Transverse colon (tissue), 4 donors: ENCODE measurements around the gene TNNI2. TPM values are rescaled to one million over a fixed set of nuclear protein-coding genes. Genes with fewer than 3 reads are reported as not detected.

Source experiments
- DNase-seq: peaks from one replicate; pipeline ENCODE4 v3.0.0-alpha.2; 2019
- H3K27ac ChIP-seq, 4 donors: fragments of 200-600 bp; sonication (generic); 2 replicates each; pipeline ENCODE4 v1.5.1; 2016 to 2018; ENCODE audit warnings: inconsistent platforms in 4 of 4
- H3K27me3 ChIP-seq: fragments of 200-600 bp; sonication (generic); 2 replicates; pipeline ENCODE4 v1.5.1; 2017; ENCODE audit warnings: inconsistent platforms
- H3K36me3 ChIP-seq, 4 donors: fragments of 200-600 bp; sonication (generic); 2 replicates each; pipeline ENCODE4 v1.5.1; 2017 to 2019; ENCODE audit warnings: inconsistent platforms in 4 of 4
- H3K4me1 ChIP-seq, 4 donors: fragments of 200-600 bp; sonication (generic); 2 replicates each; pipeline ENCODE4 v1.5.1; 2017 to 2020; ENCODE audit warnings: inconsistent platforms in 4 of 4
- H3K4me3 ChIP-seq, 4 donors: fragments of 200-600 bp; sonication (generic); 1 replicate in 1 of 4; 2 replicates in 3 of 4; pipeline versions ENCODE4 v1.5.1 to v1.6.1; 2017 to 2019; ENCODE audit warnings: inconsistent platforms in 4 of 4
- H3K9me3 ChIP-seq, 2 donors: fragments of 200-600 bp; sonication (generic); 2 replicates each; pipeline ENCODE4 v1.5.1; 2017 to 2019; ENCODE audit warnings: inconsistent platforms in 2 of 2
- EP300 ChIP-seq: sonication (generic); formaldehyde crosslinking; IDR thresholded peaks from one replicate; pipeline ENCODE4 v1.6.1; 2017; ENCODE audit warnings: antibody characterized with exemption, low read depth
- POLR2A ChIP-seq: fragments of 450-650 bp; IDR thresholded peaks from one replicate; pipeline ENCODE4 v1.6.1; 2016; ENCODE audit warnings: antibody characterized with exemption, mild to moderate bottlenecking, moderate library complexity
- POLR2AphosphoS5 ChIP-seq, 3 donors: sonication (generic); formaldehyde crosslinking; IDR thresholded peaks; one replicate each; pipeline ENCODE4 v1.6.1; 2016; ENCODE audit warnings: antibody characterized with exemption in 3 of 3
- WGBS, 2 donors: methylation state at CpG; one replicate each; pipeline ENCODE4 v1.1.5; 2018; ENCODE audit warnings: low coverage in 1 of 2; 5-methylcytosine and 5-hydroxymethylcytosine counted together
- in situ Hi-C, 4 donors: fragments of 200-750 bp; cut with MboI; loops; one replicate each; pipeline versions ENCODE4 v1.15.0 to v1.15.1; 2017; ENCODE audit warnings: low sequenced_read_pairs in 3 of 4, low pct_ligation_motif_present in 1 of 4, low pct_unique_long_range_greater_than_20kb in 1 of 4
- intact Hi-C: fragments of 100-400 bp; cut with DNase I; formaldehyde crosslinking; loops from one replicate; pipeline ENCODE4 v1.15.1; 2023; ENCODE audit warnings: low total_unique reads
- total RNA-seq, 4 donors: library from RNA; depleted of rRNA; stranded (reverse); fragments of >200 nt; gene quantifications; one replicate each; pipeline ENCODE4 v1.1.0, GENCODE V29; 2016
- TF ChIP-seq, protein P1 (sequence below), 5 experiments: fragments of 200-600 bp in 3 of 5; fragments of 450-650 bp in 2 of 5; sonication (generic) in 3 of 5; IDR thresholded peaks; 1 replicate in 2 of 5; 2 replicates in 3 of 5; pipeline ENCODE4 v1.5.1; 2016 to 2017; ENCODE audit warnings: antibody characterized with exemption in 5 of 5, inconsistent platforms in 3 of 5, mild to moderate bottlenecking in 2 of 5, moderate library complexity in 1 of 5

The TNNI2 gene
- total RNA-seq, 4 donors from 2014 or later = 3.5 to 35.9 TPM; not detected in 2

DNA sequence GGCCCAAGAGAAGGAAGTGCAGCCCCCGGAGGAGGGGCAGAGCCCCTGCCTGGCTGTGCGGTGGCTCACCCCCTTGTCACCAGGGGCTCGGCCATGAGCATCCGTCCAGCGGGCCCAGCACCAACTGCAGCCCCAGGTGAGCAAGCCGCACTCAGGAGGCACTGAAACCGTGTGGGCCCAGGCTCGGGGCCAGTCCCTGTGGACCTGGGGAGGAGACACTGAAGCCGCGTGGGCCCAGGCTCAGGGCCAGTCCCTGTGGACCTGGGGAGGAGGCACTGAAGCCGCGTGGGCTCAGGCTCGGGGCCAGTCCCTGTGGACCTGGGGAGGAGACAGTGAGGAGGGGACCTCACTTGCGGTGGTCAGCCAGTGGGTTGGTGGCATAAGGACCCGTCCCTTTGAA lies 28.0 kb downstream of the TNNI2 start:
- Histone ChIP-seq H3K9me3 (no peaks in the 10 kb centered on the region), H3K4me1 (peaks cover 25 to 52% (median 35%) of the 10 kb centered on the region in 4 donors), H3K27ac (no peak overlapping the region), H3K27me3 (no peaks in the 10 kb centered on the region), H3K4me3 (no peak overlapping the region), H3K36me3 (no peaks in the 10 kb centered on the region)
- WGBS, 2 donors = 77% methylated on average over 12 of the region's 15 CpGs; no CpG with 5 or more reads in 1 of the 2 donors
- DNase-seq = no peak
- in situ Hi-C loops = no loop called here
- TF ChIP-seq POLR2A (no peak), EP300 (no peak), POLR2AphosphoS5 (IDR thresholded peaks at IDR 0.05) (no peak)
- TF ChIP-seq, protein P1, sequence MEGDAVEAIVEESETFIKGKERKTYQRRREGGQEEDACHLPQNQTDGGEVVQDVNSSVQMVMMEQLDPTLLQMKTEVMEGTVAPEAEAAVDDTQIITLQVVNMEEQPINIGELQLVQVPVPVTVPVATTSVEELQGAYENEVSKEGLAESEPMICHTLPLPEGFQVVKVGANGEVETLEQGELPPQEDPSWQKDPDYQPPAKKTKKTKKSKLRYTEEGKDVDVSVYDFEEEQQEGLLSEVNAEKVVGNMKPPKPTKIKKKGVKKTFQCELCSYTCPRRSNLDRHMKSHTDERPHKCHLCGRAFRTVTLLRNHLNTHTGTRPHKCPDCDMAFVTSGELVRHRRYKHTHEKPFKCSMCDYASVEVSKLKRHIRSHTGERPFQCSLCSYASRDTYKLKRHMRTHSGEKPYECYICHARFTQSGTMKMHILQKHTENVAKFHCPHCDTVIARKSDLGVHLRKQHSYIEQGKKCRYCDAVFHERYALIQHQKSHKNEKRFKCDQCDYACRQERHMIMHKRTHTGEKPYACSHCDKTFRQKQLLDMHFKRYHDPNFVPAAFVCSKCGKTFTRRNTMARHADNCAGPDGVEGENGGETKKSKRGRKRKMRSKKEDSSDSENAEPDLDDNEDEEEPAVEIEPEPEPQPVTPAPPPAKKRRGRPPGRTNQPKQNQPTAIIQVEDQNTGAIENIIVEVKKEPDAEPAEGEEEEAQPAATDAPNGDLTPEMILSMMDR (IDR thresholded peaks at IDR 0.05) = no peak
- intact Hi-C loops = no loop called here

DNA sequence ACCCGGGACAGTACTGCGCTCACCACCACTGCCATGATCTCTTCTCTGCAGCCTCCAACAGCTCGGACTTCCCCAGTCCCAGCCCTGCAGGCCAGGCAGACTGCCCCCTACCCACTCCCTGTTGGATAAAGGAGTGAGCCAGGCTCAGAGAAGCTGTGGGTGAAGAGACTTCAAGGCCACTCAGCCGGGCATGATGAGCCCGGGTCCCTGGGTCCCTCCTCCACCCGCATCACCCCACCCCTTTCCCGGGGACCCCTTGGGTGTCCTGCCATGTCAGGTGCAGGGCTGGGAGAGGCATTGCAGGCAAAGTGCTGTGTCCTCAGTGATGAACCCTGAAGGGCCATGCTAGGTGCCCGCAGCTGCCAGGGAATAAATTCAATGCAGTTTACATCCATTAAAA lies 28.6 kb downstream of the TNNI2 start:
- in situ Hi-C loops = no loop called here
- TF ChIP-seq POLR2A (no peak), POLR2AphosphoS5 (IDR thresholded peaks at IDR 0.05) (no peak), EP300 (no peak)
- TF ChIP-seq, protein P1 (IDR thresholded peaks at IDR 0.05) = no peak
- Histone ChIP-seq H3K9me3 (no peaks in the 10 kb centered on the region), H3K4me1 (peaks cover 25 to 52% (median 35%) of the 10 kb centered on the region in 4 donors), H3K4me3 (no peak overlapping the region), H3K27ac (peak overlapping the region in 1 of 4 donors; percentile 69), H3K36me3 (no peaks in the 10 kb centered on the region), H3K27me3 (no peaks in the 10 kb centered on the region)
- 54% methylated on average over 8 of the region's 8 CpGs; no CpG with 5 or more reads in 1 of the 2 donors for WGBS, 2 donors
- intact Hi-C loops = no loop called here
- DNase-seq = no peak

DNA sequence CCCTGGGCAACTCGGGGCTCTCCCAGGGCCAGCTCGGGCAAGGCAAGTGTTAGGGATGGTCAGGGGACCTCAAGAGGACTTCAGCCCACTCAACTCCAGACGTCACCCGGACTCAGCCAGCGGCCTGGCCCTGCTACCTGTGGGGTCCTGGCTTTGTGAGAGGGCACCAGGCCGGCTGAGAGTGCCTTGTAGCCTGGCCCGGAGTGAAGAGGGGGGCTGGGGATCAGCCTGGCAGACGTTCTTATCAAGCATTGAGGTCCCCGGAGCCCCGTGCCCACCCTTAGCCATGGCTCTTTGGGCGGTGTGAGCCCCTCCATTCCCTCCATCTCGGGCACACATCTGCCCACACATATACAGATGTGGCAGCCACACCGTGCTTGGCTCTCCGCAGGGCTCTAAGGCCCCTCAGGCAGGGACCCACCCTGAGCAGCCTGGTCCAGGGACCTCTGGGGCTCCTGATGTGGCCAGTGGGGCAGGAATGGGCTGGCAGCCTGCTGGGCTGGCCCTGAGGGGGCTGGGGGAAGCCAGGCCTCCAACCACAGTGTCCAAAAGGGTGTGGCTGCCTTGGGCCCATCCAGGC lies 29.4 kb downstream of the TNNI2 start:
- H3K9me3 ChIP-seq = no peaks in the 10 kb centered on the region
- H3K27ac ChIP-seq = peak overlapping the region; percentile 62 to 71 (median 70)
- peak overlapping the region in 2 of 4 donors; percentile 27 to 28 for H3K4me3 ChIP-seq
- 84% methylated on average over 12 of the region's 14 CpGs; no CpG with 5 or more reads in 1 of the 2 donors for WGBS, 2 donors
- in situ Hi-C loops = no loop called here
- no peaks in the 10 kb centered on the region for H3K27me3 ChIP-seq
- no peak for DNase-seq
- intact Hi-C loops = no loop called here
- no peaks in the 10 kb centered on the region for H3K36me3 ChIP-seq
- no peak for TF ChIP-seq POLR2A
- TF ChIP-seq, protein P1 (IDR thresholded peaks at IDR 0.05) = no peak
- no peak for TF ChIP-seq POLR2AphosphoS5 (IDR thresholded peaks at IDR 0.05)
- TF ChIP-seq EP300 = no peak
- peaks cover 21 to 50% (median 33%) of the 10 kb centered on the region in 4 donors for H3K4me1 ChIP-seq

DNA sequence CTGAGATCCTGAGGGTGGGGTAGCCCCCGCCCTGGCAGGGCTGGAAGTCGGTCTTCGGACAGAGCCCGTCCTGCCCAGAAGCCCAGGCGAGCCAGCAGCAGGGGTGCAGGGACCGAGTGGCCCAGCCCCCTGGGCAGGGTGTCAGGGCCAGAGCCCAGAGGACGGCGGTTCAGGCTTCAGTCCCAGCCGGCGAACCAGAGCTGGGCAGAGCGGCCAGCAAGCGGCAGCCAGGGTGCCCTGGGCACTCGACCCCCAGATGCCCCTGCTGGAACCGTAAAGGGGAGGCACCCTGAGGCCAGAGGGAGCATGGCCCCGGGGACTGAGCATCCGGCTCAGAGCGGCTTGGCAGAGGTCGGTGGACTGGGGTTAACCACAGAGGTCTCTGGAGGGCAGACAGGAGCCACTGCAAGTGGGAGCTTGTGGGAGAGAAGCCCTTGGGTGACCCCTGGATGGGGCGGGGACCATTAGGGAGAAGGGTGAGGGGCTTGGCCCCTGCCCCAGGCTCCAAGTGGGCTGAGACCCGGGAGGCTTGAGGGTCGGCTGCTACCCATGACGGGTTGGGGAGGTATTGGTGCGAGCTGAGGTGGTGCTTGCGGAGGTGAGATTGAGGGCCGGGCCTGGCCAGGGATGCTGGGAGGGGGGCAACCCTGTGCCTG lies 30.0 kb downstream of the TNNI2 start:
- TF ChIP-seq, protein P1 (IDR thresholded peaks at IDR 0.05) = no peak
- Histone ChIP-seq H3K27me3 (no peaks in the 10 kb centered on the region), H3K27ac (peak overlapping the region; percentile 62 to 71 (median 70)), H3K9me3 (no peaks in the 10 kb centered on the region), H3K36me3 (no peaks in the 10 kb centered on the region), H3K4me1 (peaks cover 18 to 44% (median 29%) of the 10 kb centered on the region in 4 donors), H3K4me3 (peak overlapping the region in 2 of 4 donors; percentile 27 to 28)
- in situ Hi-C loops = no loop called here
- no peak for DNase-seq
- intact Hi-C loops = no loop called here
- 63% methylated on average over 15 of the region's 25 CpGs; no CpG with 5 or more reads in 1 of the 2 donors for WGBS, 2 donors
